HEK293 (cell line): Measurements from ENCODE around the gene TAL1.

ENCODE experiments used
- CTCF ChIA-PET: fragments of 350-600 bp; formaldehyde crosslinking; extraction: SDS; loops from one replicate; lab custom pipeline; 2021; ENCODE audit warnings: antibody characterized with exemption; lab: Yijun Ruan, JAX
- POLR2A ChIA-PET: fragments of 300-600 bp; formaldehyde crosslinking; extraction: SDS; loops from one replicate; lab custom pipeline; 2020; ENCODE audit warnings: antibody characterized with exemption, inconsistent platforms; lab: Yijun Ruan, JAX
- H3K27ac ChIP-seq: fragments of 200-500 bp; sonication (Bioruptor generic); 2 replicates; pipeline ENCODE4 v1.5.1; 2014; ENCODE audit warnings: low read depth, low read length, control low read depth, inconsistent platforms; ENCODE audit errors: extremely low read depth
- H3K36me3 ChIP-seq, 2 experiments: fragments of 200-500 bp in 1 of 2; sonication (Bioruptor generic) in 1 of 2; 1 replicate in 1 of 2; 2 replicates in 1 of 2; pipeline ENCODE4 v1.5.1; 2014 to 2017; ENCODE audit warnings: inconsistent platforms in 2 of 2, low read length in 2 of 2; ENCODE audit not compliant: control insufficient read depth in 2 of 2, insufficient read depth in 1 of 2
- H3K4me1 ChIP-seq: fragments of 200-500 bp; sonication (Bioruptor generic); 2 replicates; pipeline ENCODE4 v1.5.1; 2014; ENCODE audit warnings: mild to moderate bottlenecking, low read length, inconsistent platforms; ENCODE audit not compliant: control insufficient read depth, insufficient read depth
- H3K4me3 ChIP-seq: 2 replicates; pipeline ENCODE4 v1.5.1; 2011; ENCODE audit warnings: low read depth, mild to moderate bottlenecking, control low read depth, low read length, moderate library complexity
- H3K9me3 ChIP-seq: fragments of 200-500 bp; sonication (Bioruptor generic); 2 replicates; pipeline ENCODE4 v1.5.1; 2014; ENCODE audit warnings: low read depth, low read length, inconsistent platforms; ENCODE audit not compliant: control insufficient read depth, insufficient read depth
- BCL6B ChIP-seq: fragments of 450-650 bp; formaldehyde crosslinking; IDR thresholded peaks from 2 replicates; pipeline ENCODE4 v1.5.1; 2017; ENCODE audit warnings: missing biosample characterization, missing genetic modification characterization
- PRDM10 ChIP-seq: fragments of 450-650 bp; formaldehyde crosslinking; IDR thresholded peaks from 2 replicates; pipeline ENCODE4 v1.5.1; 2016; ENCODE audit warnings: missing biosample characterization, missing genetic modification characterization
- PRDM2 ChIP-seq: fragments of 450-650 bp; formaldehyde crosslinking; IDR thresholded peaks from 2 replicates; pipeline ENCODE4 v1.5.1; 2016; ENCODE audit warnings: missing biosample characterization, missing genetic modification characterization, borderline replicate concordance
- PRDM6 ChIP-seq: fragments of 450-650 bp; formaldehyde crosslinking; IDR thresholded peaks from 2 replicates; pipeline ENCODE4 v1.5.1; 2017; ENCODE audit warnings: missing biosample characterization, missing genetic modification characterization
- REPIN1 ChIP-seq: fragments of 450-650 bp; formaldehyde crosslinking; IDR thresholded peaks from 2 replicates; pipeline ENCODE4 v1.5.1; 2017; ENCODE audit warnings: missing biosample characterization, missing genetic modification characterization, low read depth
- SCRT2 ChIP-seq: fragments of 450-650 bp; formaldehyde crosslinking; IDR thresholded peaks from 2 replicates; pipeline ENCODE4 v1.5.1; 2016; ENCODE audit warnings: missing biosample characterization, missing genetic modification characterization
- WT1 ChIP-seq: fragments of 450-650 bp; formaldehyde crosslinking; IDR thresholded peaks from 2 replicates; pipeline ENCODE4 v1.5.1; 2016; ENCODE audit warnings: missing biosample characterization, missing genetic modification characterization
- ZBTB21 ChIP-seq: fragments of 450-650 bp; formaldehyde crosslinking; IDR thresholded peaks from 2 replicates; pipeline ENCODE4 v1.5.1; 2017; ENCODE audit warnings: missing biosample characterization, missing genetic modification characterization
- ZFP37 ChIP-seq: fragments of 450-650 bp; formaldehyde crosslinking; IDR thresholded peaks from 2 replicates; pipeline ENCODE4 v1.5.1; 2016; ENCODE audit warnings: missing biosample characterization, missing genetic modification characterization
- ZFP41 ChIP-seq: fragments of 450-650 bp; formaldehyde crosslinking; IDR thresholded peaks from 2 replicates; pipeline ENCODE4 v1.5.1; 2016; ENCODE audit warnings: missing biosample characterization, missing genetic modification characterization, borderline replicate concordance
- ZNF530 ChIP-seq: fragments of 450-650 bp; formaldehyde crosslinking; IDR thresholded peaks from 2 replicates; pipeline ENCODE4 v1.5.1; 2016; ENCODE audit warnings: low read depth, missing biosample characterization, missing genetic modification characterization
- ZNF548 ChIP-seq: fragments of 450-650 bp; formaldehyde crosslinking; IDR thresholded peaks from 2 replicates; pipeline ENCODE4 v1.5.1; 2016; ENCODE audit warnings: missing biosample characterization, missing genetic modification characterization
- ZNF558 ChIP-seq: fragments of 450-650 bp; formaldehyde crosslinking; IDR thresholded peaks from 2 replicates; pipeline ENCODE4 v1.5.1; 2016; ENCODE audit warnings: missing biosample characterization, missing genetic modification characterization
- ZNF580 ChIP-seq: fragments of 450-650 bp; formaldehyde crosslinking; IDR thresholded peaks from 2 replicates; pipeline ENCODE4 v1.5.1; 2016; ENCODE audit warnings: missing biosample characterization, missing genetic modification characterization
- ZNF610 ChIP-seq: fragments of 450-650 bp; formaldehyde crosslinking; IDR thresholded peaks from 2 replicates; pipeline ENCODE4 v1.5.1; 2016; ENCODE audit warnings: missing biosample characterization, missing genetic modification characterization, borderline replicate concordance
- ZNF658 ChIP-seq: fragments of 450-650 bp; formaldehyde crosslinking; IDR thresholded peaks from 2 replicates; pipeline ENCODE4; 2016; ENCODE audit warnings: missing biosample characterization, missing genetic modification characterization
- ZNF677 ChIP-seq: fragments of 450-650 bp; IDR thresholded peaks from 2 replicates; pipeline ENCODE4 v1.5.0; 2018; ENCODE audit warnings: missing biosample characterization, mild to moderate bottlenecking, missing genetic modification characterization, moderate library complexity
- ZNF747 ChIP-seq: fragments of 450-650 bp; formaldehyde crosslinking; IDR thresholded peaks from 2 replicates; pipeline ENCODE4 v1.5.1; 2016; ENCODE audit warnings: missing biosample characterization, missing genetic modification characterization
- ZSCAN30 ChIP-seq: fragments of 450-650 bp; IDR thresholded peaks from 2 replicates; pipeline ENCODE4 v1.5.1; 2018; ENCODE audit warnings: missing biosample characterization, mild to moderate bottlenecking, missing genetic modification characterization, moderate library complexity

Gene TAL1

GRCh38 chr1:47211796-47212269, 20.2 kb downstream of the TAL1 start (continued):
- no peak for TF ChIP-seq PRDM6
- no peak for TF ChIP-seq PRDM2
- no peak for TF ChIP-seq ZNF610 (tag by site-specific recombination)
- TF ChIP-seq ZNF677 (tag by site-specific recombination), result no peak
- no peak for TF ChIP-seq ZFP41 (tag by site-specific recombination)
- TF ChIP-seq REPIN1, result no peak
- no peak for TF ChIP-seq WT1 (tag by site-specific recombination)
- no peak for TF ChIP-seq PRDM10 (tag by site-specific recombination)
- no peak for TF ChIP-seq SCRT2

GRCh38 chr1:47210666-47211065, 21.4 kb downstream of the TAL1 start:
- no peak for TF ChIP-seq ZBTB21 (tag by site-specific recombination)
- no peak for TF ChIP-seq ZNF747 (tag by site-specific recombination)
- no peak for TF ChIP-seq PRDM10 (tag by site-specific recombination)
- no peak for TF ChIP-seq ZNF658 (tag by site-specific recombination)
- no peak for TF ChIP-seq ZNF580 (tag by site-specific recombination)
- no peak for TF ChIP-seq ZFP37 (tag by site-specific recombination)
- no peak for TF ChIP-seq ZNF530
- no peak for TF ChIP-seq ZSCAN30
- no peak for TF ChIP-seq ZNF558 (tag by site-specific recombination)
- TF ChIP-seq BCL6B, result no peak
- no peak for TF ChIP-seq ZNF548 (tag by site-specific recombination)
- no peaks in the 10 kb centered on the region for H3K36me3 ChIP-seq
- no peaks in the 10 kb centered on the region for H3K9me3 ChIP-seq
- H3K4me3 ChIP-seq, result no peak overlapping the region
- no peak overlapping the region for H3K27ac ChIP-seq
- CTCF ChIA-PET, result interaction anchor here (1.1 to 1.3 kb wide), 2 partner anchors 11 to 18 kb away, joined by 3 to 4 read pairs; no protein-coding TSS in a partner anchor
- no peaks in the 10 kb centered on the region for H3K4me1 ChIP-seq
- POLR2A ChIA-PET, result no interaction called here
